Kidney epithelial cell (primary cell): ENCODE data around the gene DPYD. TPM values are rescaled to one million over a fixed set of nuclear protein-coding genes. Genes with fewer than 3 reads are reported as not detected.

Experiments
- DNase-seq: peaks from one replicate; pipeline ENCODE4 v3.0.0-alpha.2; 2010; ENCODE audit warnings: low read depth
- H3K27me3 ChIP-seq: 2 replicates; pipeline ENCODE4 v1.6.0; 2011; ENCODE audit warnings: low read length; ENCODE audit not compliant: control insufficient read depth, insufficient read depth
- H3K36me3 ChIP-seq: 2 replicates; pipeline ENCODE4 v1.5.1; 2011; ENCODE audit warnings: low read length; ENCODE audit not compliant: control insufficient read depth, insufficient read depth
- H3K4me3 ChIP-seq: 2 replicates; pipeline ENCODE4 v1.5.1; 2011; ENCODE audit warnings: low read depth, mild to moderate bottlenecking, control low read depth, low read length
- CTCF ChIP-seq: IDR thresholded peaks from 2 replicates; pipeline ENCODE4 v1.5.1; 2011; ENCODE audit warnings: mild to moderate bottlenecking, moderate library complexity, low read length, control low read depth, inconsistent platforms; ENCODE audit not compliant: insufficient read depth, poor library complexity, severe bottlenecking
- total RNA-seq: library from RNA; depleted of rRNA; stranded (reverse); fragments of >200 nt; gene quantifications from 2 replicates; pipeline ENCODE4 v1.2.3, GENCODE V29; 2015

Gene DPYD
- total RNA-seq, 1 donor from 2014 or later: 1.6 TPM

GRCh38 chr1:97271916-97272788, 648.7 kb downstream of the DPYD start:
- Histone ChIP-seq H3K4me3 (no peak overlapping the region), H3K27me3 (no peaks in the 10 kb centered on the region), H3K36me3 (no peaks in the 10 kb centered on the region)
- DNase-seq: no peak
- TF ChIP-seq CTCF: no peak

- Histone ChIP-seq H3K27me3 (no peaks in the 10 kb centered on the region), H3K4me3 (no peak overlapping the region), H3K36me3 (no peaks in the 10 kb centered on the region)
- TF ChIP-seq CTCF: no peak
- DNase-seq: no peak
Observed at GRCh38 chr1:97270508-97271307, 650.1 kb downstream of the DPYD start.

- Histone ChIP-seq H3K36me3 (no peaks in the 10 kb centered on the region), H3K4me3 (no peak overlapping the region), H3K27me3 (no peaks in the 10 kb centered on the region)
- no peak for DNase-seq
- no peak for TF ChIP-seq CTCF
Observed at GRCh38 chr1:97265630-97266029, 655.2 kb downstream of the DPYD start.

GRCh38 chr1:97262842-97263241, 658.0 kb downstream of the DPYD start:
- H3K27me3 ChIP-seq: no peaks in the 10 kb centered on the region
- DNase-seq: no peak
- no peak overlapping the region for H3K4me3 ChIP-seq
- H3K36me3 ChIP-seq: no peaks in the 10 kb centered on the region
- no peak for TF ChIP-seq CTCF

GRCh38 chr1:97258597-97258996, 662.2 kb downstream of the DPYD start:
- Histone ChIP-seq H3K27me3 (no peaks in the 10 kb centered on the region), H3K36me3 (no peaks in the 10 kb centered on the region), H3K4me3 (no peak overlapping the region)
- TF ChIP-seq CTCF: no peak
- DNase-seq: no peak
